ENCODE data around the gene BMP6. TPM values are rescaled to one million over a fixed set of nuclear protein-coding genes. Genes with fewer than 3 reads are reported as not detected.

Gene BMP6
- total and polyA plus RNA-seq, 2 experiments from 2014 or later: 0.84 to 2.8 TPM

Other genes with a start within 250 kb of the BMP6 start
- 42.5 and 43.7 TPM in 2 replicates for gene DSP, start 184.4 kb upstream of the BMP6 start, total RNA-seq (2014; rRNA removed; shearing (Covaris generic))
- 14.8 and 16.8 TPM in 2 replicates for gene DSP, start 184.4 kb upstream of the BMP6 start, polyA plus RNA-seq (2016; fragmentation: Nextera tagmentation; extraction: Ambion mirVana)
- 23.9 and 27.0 TPM in 2 replicates for gene SNRNP48, start 135.9 kb upstream of the BMP6 start, total RNA-seq (2014; rRNA removed; shearing (Covaris generic))
- gene SNRNP48, start 135.9 kb upstream of the BMP6 start, polyA plus RNA-seq (2016; fragmentation: Nextera tagmentation; extraction: Ambion mirVana): 12.0 and 17.2 TPM in 2 replicates
- 197 and 210 TPM in 2 replicates for gene TXNDC5, start 184.7 kb downstream of the BMP6 start, total RNA-seq (2014; rRNA removed; shearing (Covaris generic))
- 42.9 and 45.4 TPM in 2 replicates for gene TXNDC5, start 184.7 kb downstream of the BMP6 start, polyA plus RNA-seq (2016; fragmentation: Nextera tagmentation; extraction: Ambion mirVana)